ENCODE measurements around the gene HOXA6.

HOXA6 gene

GRCh38 chr7:27110186-27111031, 37.2 kb downstream of the HOXA6 start:
- peak overlapping the region; percentile 92 to 97 for H3K27ac ChIP-seq
- peak in 1 of 2 donors; percentile 81 for DNase-seq
- H3K27me3 ChIP-seq, result no peaks in the 10 kb centered on the region
- no peaks in the 10 kb centered on the region for H3K9me3 ChIP-seq
- H3K4me3 ChIP-seq, result peak overlapping the region; percentile 39 to 51
- no peak for TF ChIP-seq CTCF (IDR thresholded peaks at IDR 0.05)
- H3K4me1 ChIP-seq, result peaks cover 5 to 53% (median 33%) of the 10 kb centered on the region in 4 donors
- intact Hi-C loops (cut with DNase I; ENCODE audit: low total_unique reads), result no loop called here
- H3K36me3 ChIP-seq, result peaks cover 0 to 9% (median 0%) of the 10 kb centered on the region in 3 donors

GRCh38 chr7:27109466-27110185, 37.9 kb downstream of the HOXA6 start:
- H3K36me3 ChIP-seq, result peaks cover 0 to 9% (median 0%) of the 10 kb centered on the region in 3 donors
- no peak for TF ChIP-seq CTCF (IDR thresholded peaks at IDR 0.05)
- DNase-seq, result no peak
- no peaks in the 10 kb centered on the region for H3K27me3 ChIP-seq
- H3K27ac ChIP-seq, result peak overlapping the region in 1 of 2 donors; percentile 97
- peak overlapping the region in 1 of 2 donors; percentile 39 for H3K4me3 ChIP-seq
- intact Hi-C loops (cut with DNase I; ENCODE audit: low total_unique reads), result no loop called here
- no peaks in the 10 kb centered on the region for H3K9me3 ChIP-seq
- H3K4me1 ChIP-seq, result peaks cover 5 to 53% (median 35%) of the 10 kb centered on the region in 4 donors

GRCh38 chr7:27108390-27109127, 39.0 kb downstream of the HOXA6 start:
- H3K4me1 ChIP-seq, result peaks cover 5 to 50% (median 31%) of the 10 kb centered on the region in 4 donors
- peak overlapping the region in 1 of 2 donors; percentile 19 for H3K4me3 ChIP-seq
- peaks cover 0 to 9% (median 0%) of the 10 kb centered on the region in 3 donors for H3K36me3 ChIP-seq
- no peak overlapping the region for H3K27ac ChIP-seq
- no peak for TF ChIP-seq CTCF (IDR thresholded peaks at IDR 0.05)
- H3K9me3 ChIP-seq, result no peaks in the 10 kb centered on the region
- H3K27me3 ChIP-seq, result no peaks in the 10 kb centered on the region
- intact Hi-C loops (cut with DNase I; ENCODE audit: low total_unique reads), result no loop called here
- no peak for DNase-seq

GRCh38 chr7:27107391-27108381, 39.9 kb downstream of the HOXA6 start:
- Histone ChIP-seq H3K4me3 (peak overlapping the region in 1 of 2 donors; percentile 19), H3K4me1 (peaks cover 5 to 44% (median 25%) of the 10 kb centered on the region in 4 donors), H3K27me3 (no peaks in the 10 kb centered on the region), H3K9me3 (no peaks in the 10 kb centered on the region), H3K27ac (no peak overlapping the region), H3K36me3 (peaks cover 0 to 9% (median 0%) of the 10 kb centered on the region in 3 donors)
- no peak for DNase-seq
- TF ChIP-seq CTCF (IDR thresholded peaks at IDR 0.05), result no peak
- intact Hi-C loops (cut with DNase I; ENCODE audit: low total_unique reads), result no loop called here

All from tibial artery (tissue), 4 donors.